ENCODE data around the gene SCN10A.

DNA sequence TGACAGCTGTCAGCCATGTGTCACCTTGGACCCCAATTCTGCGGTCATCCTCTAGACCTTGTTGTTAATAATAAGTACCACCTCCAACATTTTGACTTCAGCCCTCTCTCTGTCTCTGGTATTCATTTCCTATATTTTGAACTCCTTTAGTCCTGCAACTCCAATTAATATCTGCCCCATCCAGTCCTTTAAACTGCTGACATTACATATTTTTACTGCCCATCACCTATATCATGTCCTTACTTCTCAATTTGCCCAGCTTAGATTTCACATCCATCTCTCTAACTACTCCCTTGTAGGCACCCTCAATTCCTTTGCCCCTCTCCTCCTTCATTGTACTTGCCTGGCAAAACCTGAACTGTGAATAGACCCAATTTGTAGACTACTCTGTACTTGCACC, 73.5 kb downstream of the SCN10A start:
- TF ChIP-seq, protein P1, sequence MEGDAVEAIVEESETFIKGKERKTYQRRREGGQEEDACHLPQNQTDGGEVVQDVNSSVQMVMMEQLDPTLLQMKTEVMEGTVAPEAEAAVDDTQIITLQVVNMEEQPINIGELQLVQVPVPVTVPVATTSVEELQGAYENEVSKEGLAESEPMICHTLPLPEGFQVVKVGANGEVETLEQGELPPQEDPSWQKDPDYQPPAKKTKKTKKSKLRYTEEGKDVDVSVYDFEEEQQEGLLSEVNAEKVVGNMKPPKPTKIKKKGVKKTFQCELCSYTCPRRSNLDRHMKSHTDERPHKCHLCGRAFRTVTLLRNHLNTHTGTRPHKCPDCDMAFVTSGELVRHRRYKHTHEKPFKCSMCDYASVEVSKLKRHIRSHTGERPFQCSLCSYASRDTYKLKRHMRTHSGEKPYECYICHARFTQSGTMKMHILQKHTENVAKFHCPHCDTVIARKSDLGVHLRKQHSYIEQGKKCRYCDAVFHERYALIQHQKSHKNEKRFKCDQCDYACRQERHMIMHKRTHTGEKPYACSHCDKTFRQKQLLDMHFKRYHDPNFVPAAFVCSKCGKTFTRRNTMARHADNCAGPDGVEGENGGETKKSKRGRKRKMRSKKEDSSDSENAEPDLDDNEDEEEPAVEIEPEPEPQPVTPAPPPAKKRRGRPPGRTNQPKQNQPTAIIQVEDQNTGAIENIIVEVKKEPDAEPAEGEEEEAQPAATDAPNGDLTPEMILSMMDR (IDR thresholded peaks at IDR 0.05; ENCODE audit: low read depth, low read length): no peak
- no peak for TF ChIP-seq EZH2phosphoT487 (IDR thresholded peaks at IDR 0.05; ENCODE audit: low read depth)

Data from OCI-LY3 (cell line).